Measurements from ENCODE around the gene MEGF11.

- TF ChIP-seq CTCF (IDR thresholded peaks at IDR 0.05) (no peak), EZH2 (IDR thresholded peaks at IDR 0.05) (no peak), EZH2phosphoT487 (IDR thresholded peaks at IDR 0.05) (no peak)
Measured at GRCh38 chr15:66264859-66265513, 11.4 kb upstream of the MEGF11 start.

Measured in neural progenitor cell (in vitro differentiated cells).